ENCODE data around the gene GSC2.

DNA sequence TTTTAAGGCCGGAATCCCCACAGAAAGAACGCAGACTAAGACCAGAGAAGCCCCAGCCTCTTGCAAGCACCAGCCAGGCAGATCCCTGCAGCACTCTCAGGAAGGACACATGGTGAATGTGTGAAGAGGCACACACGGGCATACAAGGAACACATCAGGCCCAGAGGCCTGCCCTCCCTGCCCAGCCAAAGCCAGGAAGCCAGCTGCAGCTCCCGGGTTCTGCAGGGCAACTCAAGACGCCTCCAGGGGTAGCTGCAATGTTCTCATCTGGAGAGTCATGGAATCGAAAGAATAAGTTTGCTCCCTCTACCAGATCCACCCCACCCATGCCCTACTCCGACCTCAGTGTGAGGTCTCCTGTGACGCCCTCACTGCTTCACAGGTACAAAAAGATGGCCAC is 30.1 kb downstream of the GSC2 start:
- TF ChIP-seq, protein P1, sequence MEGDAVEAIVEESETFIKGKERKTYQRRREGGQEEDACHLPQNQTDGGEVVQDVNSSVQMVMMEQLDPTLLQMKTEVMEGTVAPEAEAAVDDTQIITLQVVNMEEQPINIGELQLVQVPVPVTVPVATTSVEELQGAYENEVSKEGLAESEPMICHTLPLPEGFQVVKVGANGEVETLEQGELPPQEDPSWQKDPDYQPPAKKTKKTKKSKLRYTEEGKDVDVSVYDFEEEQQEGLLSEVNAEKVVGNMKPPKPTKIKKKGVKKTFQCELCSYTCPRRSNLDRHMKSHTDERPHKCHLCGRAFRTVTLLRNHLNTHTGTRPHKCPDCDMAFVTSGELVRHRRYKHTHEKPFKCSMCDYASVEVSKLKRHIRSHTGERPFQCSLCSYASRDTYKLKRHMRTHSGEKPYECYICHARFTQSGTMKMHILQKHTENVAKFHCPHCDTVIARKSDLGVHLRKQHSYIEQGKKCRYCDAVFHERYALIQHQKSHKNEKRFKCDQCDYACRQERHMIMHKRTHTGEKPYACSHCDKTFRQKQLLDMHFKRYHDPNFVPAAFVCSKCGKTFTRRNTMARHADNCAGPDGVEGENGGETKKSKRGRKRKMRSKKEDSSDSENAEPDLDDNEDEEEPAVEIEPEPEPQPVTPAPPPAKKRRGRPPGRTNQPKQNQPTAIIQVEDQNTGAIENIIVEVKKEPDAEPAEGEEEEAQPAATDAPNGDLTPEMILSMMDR (IDR thresholded peaks at IDR 0.05; ENCODE audit: insufficient read depth, low read length), result no peak
- no peak for TF ChIP-seq POLR2AphosphoS5 (IDR thresholded peaks at IDR 0.05; ENCODE audit: low read depth)
- TF ChIP-seq GABPA (IDR thresholded peaks at IDR 0.05; ENCODE audit: low read depth), result no peak
- no peak for TF ChIP-seq SPI1 (IDR thresholded peaks at IDR 0.05; ENCODE audit: borderline replicate concordance, low read depth)

Data from HL-60 (cell line).